H9 (cell line): Measurements from ENCODE around the gene RFPL1. TPM values are rescaled to one million over a fixed set of nuclear protein-coding genes. Genes with fewer than 3 reads are reported as not detected.

Experiments
- DNase-seq: peaks from one replicate; pipeline ENCODE4 v3.0.0-alpha.2; 2017
- H2AFZ ChIP-seq: one replicate; pipeline ENCODE4 v1.6.1; 2013; ENCODE audit warnings: mild to moderate bottlenecking, low read length, control low read depth, moderate library complexity
- H2AK5ac ChIP-seq: 2 replicates; pipeline ENCODE4 v1.6.1; 2013; ENCODE audit warnings: low read length, control low read depth, mixed read lengths; ENCODE audit not compliant: insufficient read length
- H2BK120ac ChIP-seq: one replicate; pipeline ENCODE4 v1.6.1; 2013; ENCODE audit warnings: low read depth, mild to moderate bottlenecking, low read length, control low read depth, inconsistent platforms; ENCODE audit not compliant: poor library complexity, severe bottlenecking
- H2BK12ac ChIP-seq: 2 replicates; pipeline ENCODE4 v1.6.1; 2013; ENCODE audit warnings: low read length, control low read depth, mixed read lengths, low read depth; ENCODE audit not compliant: insufficient read length
- H2BK15ac ChIP-seq: 2 replicates; pipeline ENCODE4 v1.6.1; 2013; ENCODE audit warnings: low read depth, low read length, control low read depth
- H2BK20ac ChIP-seq: one replicate; pipeline ENCODE4 v1.6.1; 2013; ENCODE audit warnings: low read depth, mild to moderate bottlenecking, low read length, control low read depth, inconsistent platforms; ENCODE audit not compliant: poor library complexity, severe bottlenecking
- H2BK5ac ChIP-seq: 2 replicates; pipeline ENCODE4 v1.6.1; 2013; ENCODE audit warnings: low read length, control low read depth, mixed read lengths; ENCODE audit not compliant: insufficient read length
- H3K14ac ChIP-seq: 2 replicates; pipeline ENCODE4 v1.6.1; 2013; ENCODE audit warnings: low read length, control low read depth; ENCODE audit not compliant: insufficient read depth
- H3K18ac ChIP-seq: 2 replicates; pipeline ENCODE4 v1.6.1; 2013; ENCODE audit warnings: low read depth, mild to moderate bottlenecking, mixed read lengths, low read length, control low read depth; ENCODE audit not compliant: insufficient read length
- H3K23ac ChIP-seq: 2 replicates; pipeline ENCODE4 v1.6.1; 2013; ENCODE audit warnings: low read length, control low read depth, mixed read lengths, low read depth; ENCODE audit not compliant: insufficient read length
- H3K23me2 ChIP-seq: 2 replicates; pipeline ENCODE4 v1.6.1; 2013; ENCODE audit warnings: low read depth, mild to moderate bottlenecking, mixed read lengths, low read length, control low read depth; ENCODE audit not compliant: insufficient read length, poor library complexity, severe bottlenecking
- H3K27ac ChIP-seq: 2 replicates; pipeline ENCODE4 v1.5.1; 2013; ENCODE audit warnings: low read length, control low read depth, mixed read lengths, low read depth; ENCODE audit not compliant: insufficient read length
- H3K27me3 ChIP-seq: 2 replicates; pipeline ENCODE4 v1.6.1; 2013; ENCODE audit warnings: low read length, control low read depth, inconsistent platforms; ENCODE audit not compliant: insufficient read depth
- H3K4ac ChIP-seq: 2 replicates; pipeline ENCODE4 v1.6.1; 2013; ENCODE audit warnings: low read depth, mild to moderate bottlenecking, control low read depth, inconsistent platforms, low read length, moderate library complexity
- H3K4me1 ChIP-seq: 2 replicates; pipeline ENCODE4 v1.6.1; 2013; ENCODE audit warnings: low read length, control low read depth, inconsistent platforms; ENCODE audit not compliant: insufficient read depth
- H3K4me2 ChIP-seq: 2 replicates; pipeline ENCODE4 v1.6.1; 2013; ENCODE audit warnings: low read length, control low read depth, mixed read lengths; ENCODE audit not compliant: insufficient read length, insufficient read depth
- H3K56ac ChIP-seq: 2 replicates; pipeline ENCODE4 v1.6.1; 2013; ENCODE audit warnings: low read depth, mild to moderate bottlenecking, mixed read lengths, low read length, control low read depth; ENCODE audit not compliant: insufficient read length
- H3K79me1 ChIP-seq: 2 replicates; pipeline ENCODE4 v1.6.1; 2013; ENCODE audit warnings: low read depth, mild to moderate bottlenecking, moderate library complexity, low read length, control low read depth, inconsistent platforms; ENCODE audit not compliant: insufficient read depth, poor library complexity, severe bottlenecking
- H3K79me2 ChIP-seq: 2 replicates; pipeline ENCODE4 v1.6.1; 2013; ENCODE audit warnings: low read length, control low read depth, inconsistent platforms; ENCODE audit not compliant: insufficient read depth
- H3K9ac ChIP-seq: 2 replicates; pipeline ENCODE4 v1.6.1; 2013; ENCODE audit warnings: low read length, control low read depth, mixed read lengths; ENCODE audit not compliant: insufficient read length; ENCODE audit errors: extremely low read depth
- H3K9me3 ChIP-seq: one replicate; pipeline ENCODE4 v1.6.1; 2013; ENCODE audit warnings: low read depth, low read length, inconsistent platforms; ENCODE audit not compliant: control insufficient read depth
- H3T11ph ChIP-seq: one replicate; pipeline ENCODE4 v1.6.1; 2013; ENCODE audit warnings: mild to moderate bottlenecking, low read length, control low read depth, inconsistent platforms
- H4K20me1 ChIP-seq: one replicate; pipeline ENCODE4 v1.6.1; 2013; ENCODE audit not compliant: control insufficient read depth, insufficient read length, insufficient read depth
- H4K5ac ChIP-seq: 2 replicates; pipeline ENCODE4 v1.6.1; 2013; ENCODE audit warnings: low read depth, mild to moderate bottlenecking, mixed read lengths, low read length, control low read depth; ENCODE audit not compliant: insufficient read length
- H4K8ac ChIP-seq: replicated peaks from 2 replicates; pipeline ENCODE4 v1.6.1; 2013; ENCODE audit warnings: low read length, control low read depth, mixed read lengths, low read depth; ENCODE audit not compliant: insufficient read length
- H4K91ac ChIP-seq: 2 replicates; pipeline ENCODE4 v1.6.1; 2013; ENCODE audit warnings: low read depth, mild to moderate bottlenecking, moderate library complexity, mixed read lengths, low read length, control low read depth; ENCODE audit not compliant: insufficient read length
- H3K27ac Mint-ChIP-seq, 3 experiments: 2 replicates in 2 of 3; 3 replicates in 1 of 3; pipeline ENCODE4 v1.8.0; 2020 to 2021; ENCODE audit warnings: mixed read lengths in 3 of 3, mild to moderate bottlenecking in 1 of 3, moderate library complexity in 1 of 3
- H3K27me3 Mint-ChIP-seq: 2 replicates; pipeline ENCODE4 v1.8.0; 2021; ENCODE audit warnings: low read depth, mild to moderate bottlenecking, moderate library complexity, mixed read lengths
- H3K36me3 Mint-ChIP-seq, 3 experiments: 2 replicates in 2 of 3; 3 replicates in 1 of 3; pipeline ENCODE4 v1.8.0; 2020 to 2021; ENCODE audit warnings: low read depth in 3 of 3, mixed read lengths in 3 of 3; ENCODE audit not compliant: insufficient read depth in 1 of 3
- H3K4me1 Mint-ChIP-seq, 2 experiments: 2 replicates each; pipeline ENCODE4 v1.8.0; 2020; ENCODE audit warnings: mixed read lengths in 2 of 2
- H3K4me3 Mint-ChIP-seq, 2 experiments: 2 replicates in 1 of 2; 3 replicates in 1 of 2; pipeline ENCODE4 v1.8.0; 2020 to 2021; ENCODE audit warnings: mild to moderate bottlenecking in 2 of 2, mixed read lengths in 2 of 2, moderate library complexity in 1 of 2
- H3K9me3 Mint-ChIP-seq, 2 experiments: 2 replicates in 1 of 2; 3 replicates in 1 of 2; pipeline ENCODE4 v1.8.0; 2020; ENCODE audit warnings: mild to moderate bottlenecking in 2 of 2, mixed read lengths in 2 of 2, moderate library complexity in 1 of 2
- WGBS: extraction: QIAGEN DNeasy Blood & Tissue Kit; methylation state at CpG from one replicate; pipeline ENCODE4 v1.1.7; 2013; ENCODE audit warnings: missing lambda C conversion rate, low lambda C conversion rate, mixed read lengths; ENCODE audit not compliant: insufficient read length; ENCODE audit errors: extremely low coverage; 5-methylcytosine and 5-hydroxymethylcytosine counted together
- total RNA-seq: library from RNA; stranded (reverse); gene quantifications from 2 replicates; pipeline ENCODE4 v1.2.1, GENCODE V29; 2021
- TF ChIP-seq, protein P1 (sequence below): fragments of 200-600 bp; sonication (generic); conservative IDR thresholded peaks from 3 replicates; pipeline ENCODE4 v1.8.0; 2021; ENCODE audit warnings: antibody characterized with exemption, mild to moderate bottlenecking

Gene RFPL1
- total RNA-seq, 1 experiment from 2014 or later, result not detected

DNA sequence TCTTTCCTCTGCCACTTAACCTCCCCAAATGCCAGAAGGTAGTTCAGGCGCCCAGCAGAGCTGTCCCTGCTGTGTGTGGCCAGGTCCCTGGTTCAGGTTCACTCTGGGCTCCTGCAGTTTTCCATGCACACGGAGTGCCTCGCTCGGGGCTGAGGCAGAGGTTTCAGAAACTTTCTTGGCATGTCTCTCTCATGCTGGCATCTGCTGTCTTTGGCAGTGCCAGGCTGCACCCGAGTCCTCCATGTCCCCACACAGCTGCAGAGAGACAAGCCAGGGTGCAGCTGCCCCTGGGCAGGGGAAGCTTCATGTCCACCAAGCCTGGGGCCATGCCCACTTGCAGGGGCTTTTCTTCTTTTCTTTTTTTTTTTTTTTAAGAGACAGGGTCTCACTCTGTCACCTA lies 34.6 kb downstream of the RFPL1 start:
- H4K91ac ChIP-seq, result no peak overlapping the region
- no peak overlapping the region for H3K4me2 ChIP-seq
- H2BK20ac ChIP-seq, result no peak overlapping the region
- no peaks in the 10 kb centered on the region for H4K20me1 ChIP-seq
- H3T11ph ChIP-seq, result no peak overlapping the region
- no peak overlapping the region for H2BK12ac ChIP-seq
- no peak overlapping the region; a peak in 1 of 5 replicates for H3K4me3 Mint-ChIP-seq
- no peak overlapping the region for H2AK5ac ChIP-seq
- no peak for DNase-seq
- H3K18ac ChIP-seq, result no peak overlapping the region
- H3K79me1 ChIP-seq, result no peaks in the 10 kb centered on the region
- H3K4me1 Mint-ChIP-seq, result peaks cover 20 to 22% of the 10 kb centered on the region in 2 experiments
- H3K9ac ChIP-seq, result no peak overlapping the region
- H2BK15ac ChIP-seq, result no peak overlapping the region
- H3K14ac ChIP-seq, result no peak overlapping the region; the same call in 1 of the 2 replicates
- no peaks in the 10 kb centered on the region for H3K79me2 ChIP-seq
- H3K56ac ChIP-seq, result no peak overlapping the region
- no CpG with 5 or more reads among the region's 5 CpGs for WGBS
- no peak overlapping the region for H3K23ac ChIP-seq
- H2BK5ac ChIP-seq, result no peak overlapping the region
- no peak overlapping the region for H4K5ac ChIP-seq
- H3K4ac ChIP-seq, result no peak overlapping the region
- no peaks in the 10 kb centered on the region for H3K9me3 Mint-ChIP-seq
- TF ChIP-seq, protein P1, sequence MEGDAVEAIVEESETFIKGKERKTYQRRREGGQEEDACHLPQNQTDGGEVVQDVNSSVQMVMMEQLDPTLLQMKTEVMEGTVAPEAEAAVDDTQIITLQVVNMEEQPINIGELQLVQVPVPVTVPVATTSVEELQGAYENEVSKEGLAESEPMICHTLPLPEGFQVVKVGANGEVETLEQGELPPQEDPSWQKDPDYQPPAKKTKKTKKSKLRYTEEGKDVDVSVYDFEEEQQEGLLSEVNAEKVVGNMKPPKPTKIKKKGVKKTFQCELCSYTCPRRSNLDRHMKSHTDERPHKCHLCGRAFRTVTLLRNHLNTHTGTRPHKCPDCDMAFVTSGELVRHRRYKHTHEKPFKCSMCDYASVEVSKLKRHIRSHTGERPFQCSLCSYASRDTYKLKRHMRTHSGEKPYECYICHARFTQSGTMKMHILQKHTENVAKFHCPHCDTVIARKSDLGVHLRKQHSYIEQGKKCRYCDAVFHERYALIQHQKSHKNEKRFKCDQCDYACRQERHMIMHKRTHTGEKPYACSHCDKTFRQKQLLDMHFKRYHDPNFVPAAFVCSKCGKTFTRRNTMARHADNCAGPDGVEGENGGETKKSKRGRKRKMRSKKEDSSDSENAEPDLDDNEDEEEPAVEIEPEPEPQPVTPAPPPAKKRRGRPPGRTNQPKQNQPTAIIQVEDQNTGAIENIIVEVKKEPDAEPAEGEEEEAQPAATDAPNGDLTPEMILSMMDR, result no peak
- no peaks in the 10 kb centered on the region for H3K9me3 ChIP-seq
- H3K23me2 ChIP-seq, result peaks cover 6% of the 10 kb centered on the region
- H3K27me3 Mint-ChIP-seq, result peaks cover 85% of the 10 kb centered on the region
- H3K4me1 ChIP-seq, result no peaks in the 10 kb centered on the region; the same call in 1 of the 2 replicates
- no peak overlapping the region for H2BK120ac ChIP-seq
- H3K27me3 ChIP-seq, result no peaks in the 10 kb centered on the region; the same call in 1 of the 2 replicates
- no peak overlapping the region for H2AFZ ChIP-seq
- no peak overlapping the region for H3K27ac Mint-ChIP-seq
- no peak overlapping the region for H4K8ac ChIP-seq
- H3K27ac ChIP-seq, result no peak overlapping the region
- no peaks in the 10 kb centered on the region for H3K36me3 Mint-ChIP-seq
